Activated naive CD4-positive, alpha-beta T cell (primary cell): ENCODE measurements around the gene IGLL5.

Experiments used
- DNase-seq, 4 experiments: peaks; one replicate each; lab custom pipeline; 2025; lab: John Stamatoyannopoulos, UW

IGLL5 gene

GRCh38 chr22:22938672-22939587, 51.3 kb downstream of the IGLL5 start:
- no peak for DNase-seq

GRCh38 chr22:22939588-22940368, 52.2 kb downstream of the IGLL5 start:
- no peak for DNase-seq

GRCh38 chr22:22940961-22941605, 53.5 kb downstream of the IGLL5 start:
- no peak for DNase-seq

- DNase-seq, result no peak
Measured at GRCh38 chr22:22941831-22942510, 54.4 kb downstream of the IGLL5 start.

- DNase-seq, result peak; percentile 19 to 61 (median 52)
Measured at GRCh38 chr22:22942511-22943329, 55.1 kb downstream of the IGLL5 start.

GRCh38 chr22:22943521-22944267, 56.1 kb downstream of the IGLL5 start:
- no peak for DNase-seq

GRCh38 chr22:22944268-22944985, 56.8 kb downstream of the IGLL5 start:
- no peak for DNase-seq

- DNase-seq, result no peak
Measured at GRCh38 chr22:22945195-22945594, 57.6 kb downstream of the IGLL5 start.
